ENCODE results near the gene SULT1A1. TPM values are rescaled to one million over a fixed set of nuclear protein-coding genes. Genes with fewer than 3 reads are reported as not detected.

SULT1A1 gene
- total RNA-seq, 1 experiment from 2014 or later, result 1.5 TPM

- intact Hi-C loops (cut with micrococcal nuclease; ENCODE audit: unreplicated experiment), result no loop called here
- BruUV-seq (replicated peaks), result no TSS peak
- no peaks in the 10 kb centered on the region for H3K4me1 ChIP-seq (ENCODE audit: control insufficient read depth, insufficient read depth, low read length)
- no peaks in the 10 kb centered on the region for H3K9me3 ChIP-seq (ENCODE audit: control insufficient read depth, insufficient read depth, low read depth, low read length)
- no peaks in the 10 kb centered on the region for H3K27me3 ChIP-seq (ENCODE audit: control insufficient read depth, insufficient read depth, low read length)
- TF ChIP-seq REST (IDR thresholded peaks at IDR 0.05; ENCODE audit: insufficient read depth in 1 of 2, low read depth in 2 of 2, low read length in 1 of 2) (no peak), SIN3A (IDR thresholded peaks at IDR 0.05; ENCODE audit: borderline replicate concordance, insufficient read depth, low read depth, low read length) (no peak), CTCF (IDR thresholded peaks at IDR 0.05) (no peak), POLR2AphosphoS5 (IDR thresholded peaks at IDR 0.05; ENCODE audit: low read depth, low read length) (no peak), TCF7L2 (IDR thresholded peaks at IDR 0.05; ENCODE audit: low read depth, low read length) (no peak)
- in situ Hi-C loops (cut with HindIII; ENCODE audit: low pct_unique_long_range_greater_than_20kb, low sequenced_read_pairs), result no loop called here
- ChIA-PET CTCF (no interaction called here), POLR2A (no interaction called here)
- H3K27ac ChIP-seq (ENCODE audit: low read length), result no peak overlapping the region
- no peak for DNase-seq (ENCODE audit: low read depth, low spot score)
- H3K36me3 ChIP-seq (ENCODE audit: control insufficient read depth, insufficient read depth, low read length), result no peaks in the 10 kb centered on the region
- H3K4me3 ChIP-seq (ENCODE audit: low read depth in 2 of 2, low read length in 2 of 2), result no peak overlapping the region
- no peak for ATAC-seq
These were observed 34.3 kb downstream of the SULT1A1 start for GRCh38 chr16:28575446-28576109.

- in situ Hi-C loops (cut with HindIII; ENCODE audit: low pct_unique_long_range_greater_than_20kb, low sequenced_read_pairs), result no loop called here
- Histone ChIP-seq H3K36me3 (ENCODE audit: control insufficient read depth, insufficient read depth, low read length) (no peaks in the 10 kb centered on the region), H3K4me1 (ENCODE audit: control insufficient read depth, insufficient read depth, low read length) (no peaks in the 10 kb centered on the region), H3K27me3 (ENCODE audit: control insufficient read depth, insufficient read depth, low read length) (no peaks in the 10 kb centered on the region), H3K4me3 (ENCODE audit: low read depth in 2 of 2, low read length in 2 of 2) (no peak overlapping the region), H3K27ac (ENCODE audit: low read length) (no peak overlapping the region), H3K9me3 (ENCODE audit: control insufficient read depth, insufficient read depth, low read depth, low read length) (no peaks in the 10 kb centered on the region)
- TF ChIP-seq POLR2AphosphoS5 (IDR thresholded peaks at IDR 0.05; ENCODE audit: low read depth, low read length) (no peak), CTCF (IDR thresholded peaks at IDR 0.05) (no peak), TCF7L2 (IDR thresholded peaks at IDR 0.05; ENCODE audit: low read depth, low read length) (no peak), SIN3A (IDR thresholded peaks at IDR 0.05; ENCODE audit: borderline replicate concordance, insufficient read depth, low read depth, low read length) (no peak), REST (IDR thresholded peaks at IDR 0.05; ENCODE audit: insufficient read depth in 1 of 2, low read depth in 2 of 2, low read length in 1 of 2) (no peak)
- ChIA-PET CTCF (no interaction called here), POLR2A (no interaction called here)
- intact Hi-C loops (cut with micrococcal nuclease; ENCODE audit: unreplicated experiment), result no loop called here
- ATAC-seq, result no peak
- BruUV-seq (replicated peaks), result no TSS peak
- no peak for DNase-seq (ENCODE audit: low read depth, low spot score)
These were observed 34.9 kb downstream of the SULT1A1 start for GRCh38 chr16:28574925-28575324.

Measured in Panc1 (cell line).